Bronchial epithelial cell (primary cell): ENCODE measurements around the gene DHX32. TPM values are rescaled to one million over a fixed set of nuclear protein-coding genes. Genes with fewer than 3 reads are reported as not detected.

Experiments
- DNase-seq: peaks from one replicate; pipeline ENCODE4 v3.0.0-alpha.2; 2010; ENCODE audit warnings: low read depth
- FAIRE-seq: peaks from 2 replicates; lab custom pipeline; 2011; peaks lifted over from hg19 to GRCh38; lab: Jason Lieb, UNC
- H3K27me3 ChIP-seq: 2 replicates; pipeline ENCODE4 v1.5.1; 2011; ENCODE audit warnings: low read length; ENCODE audit not compliant: control insufficient read depth, insufficient read depth
- H3K36me3 ChIP-seq: 2 replicates; pipeline ENCODE4 v1.5.1; 2011; ENCODE audit warnings: low read length; ENCODE audit not compliant: control insufficient read depth, insufficient read depth
- H3K4me3 ChIP-seq: 2 replicates; pipeline ENCODE4 v1.5.1; 2011; ENCODE audit warnings: mild to moderate bottlenecking, low read depth, low read length, control low read depth
- total RNA-seq: library from RNA; depleted of rRNA; stranded (reverse); fragments of >200 nt; gene quantifications from 2 replicates; pipeline ENCODE4 v1.2.1, GENCODE V29; 2014
- TF ChIP-seq, protein P1 (sequence below): IDR thresholded peaks from 2 replicates; pipeline ENCODE4 v1.5.1; 2011; ENCODE audit warnings: mild to moderate bottlenecking, moderate library complexity, low read length, control low read depth, inconsistent platforms; ENCODE audit not compliant: insufficient read depth, severe bottlenecking

The DHX32 gene
- total RNA-seq, 1 donor from 2014 or later = 37.6 TPM

DNA sequence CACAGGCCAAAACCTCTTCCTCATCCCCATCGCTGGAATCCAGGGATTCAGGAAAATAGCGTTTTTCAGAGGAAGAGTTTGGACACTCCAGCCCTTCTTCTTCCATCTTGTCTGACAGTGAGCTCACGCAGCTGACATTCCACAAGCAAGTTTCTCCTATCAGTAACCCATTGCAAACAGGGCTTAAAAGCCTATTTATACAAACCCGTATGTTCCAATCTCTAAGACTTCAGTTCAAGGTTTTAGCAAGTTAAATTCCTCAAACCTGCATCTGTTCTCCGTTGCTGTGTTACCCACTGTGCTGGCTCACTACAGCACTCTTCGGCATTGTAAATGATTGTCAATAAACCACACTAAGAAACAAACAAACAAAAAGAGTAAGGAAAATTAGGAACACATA, 373 bp downstream of the DHX32 start:
- TF ChIP-seq, protein P1, sequence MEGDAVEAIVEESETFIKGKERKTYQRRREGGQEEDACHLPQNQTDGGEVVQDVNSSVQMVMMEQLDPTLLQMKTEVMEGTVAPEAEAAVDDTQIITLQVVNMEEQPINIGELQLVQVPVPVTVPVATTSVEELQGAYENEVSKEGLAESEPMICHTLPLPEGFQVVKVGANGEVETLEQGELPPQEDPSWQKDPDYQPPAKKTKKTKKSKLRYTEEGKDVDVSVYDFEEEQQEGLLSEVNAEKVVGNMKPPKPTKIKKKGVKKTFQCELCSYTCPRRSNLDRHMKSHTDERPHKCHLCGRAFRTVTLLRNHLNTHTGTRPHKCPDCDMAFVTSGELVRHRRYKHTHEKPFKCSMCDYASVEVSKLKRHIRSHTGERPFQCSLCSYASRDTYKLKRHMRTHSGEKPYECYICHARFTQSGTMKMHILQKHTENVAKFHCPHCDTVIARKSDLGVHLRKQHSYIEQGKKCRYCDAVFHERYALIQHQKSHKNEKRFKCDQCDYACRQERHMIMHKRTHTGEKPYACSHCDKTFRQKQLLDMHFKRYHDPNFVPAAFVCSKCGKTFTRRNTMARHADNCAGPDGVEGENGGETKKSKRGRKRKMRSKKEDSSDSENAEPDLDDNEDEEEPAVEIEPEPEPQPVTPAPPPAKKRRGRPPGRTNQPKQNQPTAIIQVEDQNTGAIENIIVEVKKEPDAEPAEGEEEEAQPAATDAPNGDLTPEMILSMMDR = no peak
- peaks cover 2% of the 10 kb centered on the region for H3K36me3 ChIP-seq
- no peak for FAIRE-seq

DNA sequence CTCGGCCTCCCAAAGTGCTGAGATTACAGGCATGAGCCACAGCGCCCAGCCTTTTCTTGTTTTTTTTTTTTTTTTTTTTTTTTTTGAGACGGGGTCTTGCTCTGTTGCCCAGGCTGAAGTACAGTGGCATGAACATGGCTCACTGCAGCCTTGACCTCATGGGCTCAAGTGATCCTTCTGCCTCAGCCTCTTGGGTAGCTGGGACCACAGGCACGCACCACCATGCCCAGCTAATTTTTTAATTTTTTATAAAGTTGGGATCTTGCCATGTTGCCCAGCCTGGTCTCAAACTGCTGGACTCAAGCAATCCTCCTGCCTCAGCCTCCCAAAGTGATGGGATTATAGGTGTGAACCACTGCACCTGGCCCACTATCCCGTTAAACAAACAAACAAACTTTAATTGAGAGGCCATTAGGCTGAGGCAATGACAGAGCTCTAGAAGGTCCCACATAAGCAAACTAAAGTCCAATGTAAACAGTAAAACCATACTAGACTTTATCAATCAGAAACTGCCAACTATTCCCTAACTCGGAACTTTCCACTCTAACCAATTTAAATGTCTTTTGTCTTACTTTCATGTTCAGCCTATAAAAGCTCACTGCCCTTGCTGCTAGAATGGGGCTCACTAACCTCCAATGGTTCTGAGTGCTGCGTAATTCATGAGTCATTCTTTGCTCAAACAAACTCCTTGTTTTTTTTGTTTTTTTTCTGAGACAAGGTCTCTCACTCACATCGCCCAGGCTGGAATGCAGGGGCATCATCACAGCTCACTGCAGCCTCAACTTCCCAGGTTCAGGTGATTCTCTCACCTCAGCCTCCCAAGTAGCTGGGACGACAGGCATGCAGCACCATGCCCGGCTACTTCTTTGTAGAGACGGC, 1.9 kb downstream of the DHX32 start:
- FAIRE-seq (peak; percentile 36), DNase-seq (peak; percentile 97)
- Histone ChIP-seq H3K36me3 (peaks cover 2% of the 10 kb centered on the region), H3K27me3 (no peaks in the 10 kb centered on the region), H3K4me3 (no peak overlapping the region)
- TF ChIP-seq, protein P1 = no peak

More for the DNA sequence above, 373 bp downstream of the DHX32 start:
- no peak overlapping the region for H3K4me3 ChIP-seq
- no peak for DNase-seq
- no peaks in the 10 kb centered on the region for H3K27me3 ChIP-seq

DNA sequence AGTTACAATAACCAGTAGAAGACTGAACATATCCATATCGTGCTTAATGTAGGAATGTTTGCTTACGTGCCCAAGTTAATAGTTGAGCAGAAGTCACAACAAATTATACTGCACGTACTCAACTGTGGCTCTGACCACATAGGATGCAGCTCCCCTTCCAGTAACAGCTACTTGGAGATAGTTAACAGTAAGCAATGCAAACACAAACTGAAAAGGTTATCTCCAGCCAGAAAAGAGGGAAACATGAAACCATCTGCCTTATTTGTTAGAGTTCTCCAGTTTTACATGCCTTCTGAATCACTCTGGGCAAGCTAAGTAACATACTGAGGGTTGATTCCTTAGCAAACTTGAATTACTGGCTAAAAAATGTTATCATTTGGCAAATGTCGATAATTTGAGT, 9.8 kb downstream of the DHX32 start:
- FAIRE-seq = no peak
- H3K27me3 ChIP-seq = no peaks in the 10 kb centered on the region
- TF ChIP-seq, protein P1 = no peak

DNA sequence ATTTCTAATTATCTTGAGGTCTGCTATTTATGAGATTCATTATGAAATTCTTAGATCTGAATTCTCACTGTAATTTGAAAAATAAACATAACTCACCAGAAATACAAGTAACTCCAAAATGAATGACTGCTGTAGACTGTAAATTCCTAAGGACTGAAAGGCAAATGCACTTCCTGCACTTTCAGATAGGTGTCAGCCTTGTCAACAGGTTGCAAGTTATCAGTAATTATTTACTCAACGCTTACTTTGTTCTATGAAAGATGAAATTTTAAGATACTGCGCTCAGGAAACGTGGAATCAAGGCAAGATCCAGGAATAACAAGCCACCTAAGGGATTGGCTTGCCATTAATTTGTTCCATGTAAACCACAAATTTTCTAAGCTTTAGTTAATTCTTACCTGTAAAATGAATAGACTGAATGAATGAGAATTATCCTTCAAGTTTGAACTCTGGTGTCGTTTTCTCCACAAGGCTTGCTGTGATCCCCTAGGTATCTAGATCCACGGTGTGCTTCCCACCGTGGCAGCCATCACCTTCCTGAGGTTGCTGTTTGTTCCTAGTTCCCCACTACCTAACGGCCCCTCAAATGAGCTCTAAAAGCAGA, 12.6 kb downstream of the DHX32 start:
- no peak overlapping the region for H3K4me3 ChIP-seq
- no peaks in the 10 kb centered on the region for H3K27me3 ChIP-seq
- DNase-seq (peak; percentile 77), FAIRE-seq (no peak)
- TF ChIP-seq, protein P1 = peak; percentile 72
- H3K36me3 ChIP-seq = peaks cover 14% of the 10 kb centered on the region

More for the DNA sequence above, 9.8 kb downstream of the DHX32 start:
- no peak overlapping the region for H3K4me3 ChIP-seq
- peaks cover 4% of the 10 kb centered on the region for H3K36me3 ChIP-seq
- DNase-seq = no peak

DNA sequence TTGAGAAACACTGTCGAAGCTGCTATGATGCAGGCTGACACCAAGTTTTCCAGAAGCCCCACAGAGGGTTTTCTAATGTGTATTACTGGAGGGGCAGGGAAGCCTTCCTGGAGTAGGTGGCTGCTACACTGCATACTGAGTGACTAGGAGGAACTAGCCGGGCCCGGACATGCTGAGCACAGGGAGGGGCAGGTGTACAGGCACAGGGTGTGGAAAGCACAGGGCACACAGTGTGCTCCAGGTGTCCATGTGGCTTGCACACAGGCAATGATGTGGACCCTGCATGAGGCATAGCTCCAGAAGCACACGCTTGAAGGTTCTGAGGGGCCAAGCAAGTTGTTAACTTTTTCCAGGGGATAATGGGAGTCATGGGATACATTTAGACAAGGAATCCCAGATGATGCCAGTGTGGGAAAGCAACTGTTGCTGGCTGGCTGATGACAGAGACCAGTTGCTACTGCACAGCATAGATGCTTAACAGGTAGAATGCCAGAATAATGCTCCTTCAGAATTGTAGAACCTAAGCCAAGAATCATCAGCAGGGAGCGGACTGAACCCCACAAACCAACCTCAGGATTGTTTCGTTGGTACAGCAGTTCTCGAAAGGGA, 14.6 kb downstream of the DHX32 start:
- Histone ChIP-seq H3K4me3 (no peak overlapping the region), H3K36me3 (peaks cover 14% of the 10 kb centered on the region), H3K27me3 (no peaks in the 10 kb centered on the region)
- TF ChIP-seq, protein P1 = no peak
- DNase-seq (peak; percentile 50), FAIRE-seq (peak; percentile 64)
